HL-60 (cell line): ENCODE data around the gene CHRD.

ENCODE experiments used
- DNase-seq, 2 experiments: peaks; one replicate each; pipeline ENCODE4 v3.0.0-alpha.2; 2010 to 2020; ENCODE audit warnings: low read depth in 1 of 2, low spot score in 1 of 2
- H3K27ac ChIP-seq: fragments of 250-450 bp; sonication (Bioruptor Pico); replicated peaks from 2 replicates; pipeline ENCODE4 v1.5.1; 2020; ENCODE audit warnings: mild to moderate bottlenecking, moderate library complexity
- H3K27me3 ChIP-seq: fragments of 250-450 bp; sonication (Bioruptor Pico); 2 replicates; pipeline ENCODE4 v1.5.1; 2021; ENCODE audit warnings: mild to moderate bottlenecking, moderate library complexity; ENCODE audit not compliant: insufficient read depth, poor library complexity, severe bottlenecking
- H3K4me3 ChIP-seq: replicated peaks from 2 replicates; pipeline ENCODE4 v1.5.1; 2011; ENCODE audit warnings: mild to moderate bottlenecking, control low read depth, low read length; ENCODE audit not compliant: insufficient read depth
- CTCF ChIP-seq: IDR thresholded peaks from one replicate; pipeline ENCODE4 v1.5.1; 2011; ENCODE audit warnings: low read length, control low read depth, inconsistent platforms; ENCODE audit not compliant: insufficient read depth
- GABPA ChIP-seq: IDR thresholded peaks from 2 replicates; pipeline ENCODE4 v1.6.1; 2012; ENCODE audit warnings: low read depth
- POLR2AphosphoS5 ChIP-seq: IDR thresholded peaks from 2 replicates; pipeline ENCODE4 v1.6.1; 2012; ENCODE audit warnings: low read depth
- SPI1 ChIP-seq: IDR thresholded peaks from 2 replicates; pipeline ENCODE4 v1.6.1; 2012; ENCODE audit warnings: low read depth, mild to moderate bottlenecking, borderline replicate concordance
- TF ChIP-seq, protein P1 (sequence below): IDR thresholded peaks from 2 replicates; pipeline ENCODE4 v1.6.1; 2012; ENCODE audit warnings: low read depth; ENCODE audit not compliant: insufficient replicate concordance

The CHRD gene

DNA sequence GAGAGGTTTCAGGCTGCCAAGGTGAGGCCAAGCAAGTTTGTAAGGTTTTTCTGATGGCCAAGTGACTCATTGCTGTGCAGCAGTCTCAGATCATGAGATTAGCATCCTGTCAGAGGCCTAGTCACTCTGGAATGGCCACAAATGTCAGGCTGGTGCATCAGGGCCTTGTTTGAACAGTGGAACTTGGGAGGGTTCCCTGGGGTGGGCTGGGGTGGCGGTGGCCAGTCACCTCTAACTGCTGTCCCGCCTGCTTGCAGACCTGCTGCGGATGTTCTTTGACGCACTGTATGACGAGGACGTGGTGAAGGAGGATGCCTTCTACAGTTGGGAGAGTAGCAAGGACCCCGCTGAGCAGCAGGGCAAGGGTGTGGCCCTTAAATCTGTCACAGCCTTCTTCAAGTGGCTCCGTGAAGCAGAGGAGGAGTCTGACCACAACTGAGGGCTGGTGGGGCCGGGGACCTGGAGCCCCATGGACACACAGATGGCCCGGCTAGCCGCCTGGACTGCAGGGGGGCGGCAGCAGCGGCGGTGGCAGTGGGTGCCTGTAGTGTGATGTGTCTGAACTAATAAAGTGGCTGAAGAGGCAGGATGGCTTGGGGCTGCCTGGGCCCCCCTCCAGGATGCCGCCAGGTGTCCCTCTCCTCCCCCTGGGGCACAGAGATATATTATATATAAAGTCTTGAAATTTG, 45.2 kb upstream of the CHRD start:
- no peak overlapping the region for H3K27ac ChIP-seq
- DNase-seq: no peak
- H3K27me3 ChIP-seq: no peaks in the 10 kb centered on the region
- H3K4me3 ChIP-seq: no peak overlapping the region
- no peak for TF ChIP-seq SPI1
- no peak for TF ChIP-seq GABPA
- TF ChIP-seq, protein P1, sequence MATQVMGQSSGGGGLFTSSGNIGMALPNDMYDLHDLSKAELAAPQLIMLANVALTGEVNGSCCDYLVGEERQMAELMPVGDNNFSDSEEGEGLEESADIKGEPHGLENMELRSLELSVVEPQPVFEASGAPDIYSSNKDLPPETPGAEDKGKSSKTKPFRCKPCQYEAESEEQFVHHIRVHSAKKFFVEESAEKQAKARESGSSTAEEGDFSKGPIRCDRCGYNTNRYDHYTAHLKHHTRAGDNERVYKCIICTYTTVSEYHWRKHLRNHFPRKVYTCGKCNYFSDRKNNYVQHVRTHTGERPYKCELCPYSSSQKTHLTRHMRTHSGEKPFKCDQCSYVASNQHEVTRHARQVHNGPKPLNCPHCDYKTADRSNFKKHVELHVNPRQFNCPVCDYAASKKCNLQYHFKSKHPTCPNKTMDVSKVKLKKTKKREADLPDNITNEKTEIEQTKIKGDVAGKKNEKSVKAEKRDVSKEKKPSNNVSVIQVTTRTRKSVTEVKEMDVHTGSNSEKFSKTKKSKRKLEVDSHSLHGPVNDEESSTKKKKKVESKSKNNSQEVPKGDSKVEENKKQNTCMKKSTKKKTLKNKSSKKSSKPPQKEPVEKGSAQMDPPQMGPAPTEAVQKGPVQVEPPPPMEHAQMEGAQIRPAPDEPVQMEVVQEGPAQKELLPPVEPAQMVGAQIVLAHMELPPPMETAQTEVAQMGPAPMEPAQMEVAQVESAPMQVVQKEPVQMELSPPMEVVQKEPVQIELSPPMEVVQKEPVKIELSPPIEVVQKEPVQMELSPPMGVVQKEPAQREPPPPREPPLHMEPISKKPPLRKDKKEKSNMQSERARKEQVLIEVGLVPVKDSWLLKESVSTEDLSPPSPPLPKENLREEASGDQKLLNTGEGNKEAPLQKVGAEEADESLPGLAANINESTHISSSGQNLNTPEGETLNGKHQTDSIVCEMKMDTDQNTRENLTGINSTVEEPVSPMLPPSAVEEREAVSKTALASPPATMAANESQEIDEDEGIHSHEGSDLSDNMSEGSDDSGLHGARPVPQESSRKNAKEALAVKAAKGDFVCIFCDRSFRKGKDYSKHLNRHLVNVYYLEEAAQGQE: no peak
- TF ChIP-seq CTCF: no peak
- TF ChIP-seq POLR2AphosphoS5: no peak; the same call in 1 of the 2 replicates

DNA sequence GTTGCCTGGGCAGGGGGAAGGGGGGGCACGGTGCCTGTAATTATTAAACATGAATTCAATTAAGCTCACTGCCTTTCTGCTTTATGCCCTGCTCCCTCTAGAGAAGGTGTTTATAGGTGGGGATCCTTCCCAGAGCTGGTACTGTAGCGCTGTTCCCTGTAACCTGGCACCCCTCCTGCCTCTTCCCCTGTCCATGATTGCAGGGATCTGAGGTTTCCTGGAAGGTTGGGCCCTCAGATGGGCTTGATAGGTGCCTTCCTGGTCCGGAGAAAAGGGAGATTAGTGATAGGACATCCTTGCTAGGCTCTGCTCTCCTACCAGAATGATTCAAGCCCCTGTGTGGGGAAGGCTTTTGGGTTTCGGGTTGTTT, 44.6 kb upstream of the CHRD start:
- H3K27ac ChIP-seq: peak overlapping the region; percentile 0; the same call in 1 of the 2 replicates
- no peak for TF ChIP-seq SPI1
- TF ChIP-seq CTCF: no peak
- no peak; the same call in 1 of the 2 replicates for TF ChIP-seq POLR2AphosphoS5
- TF ChIP-seq, protein P1: no peak
- no peak for TF ChIP-seq GABPA
- no peak for DNase-seq
- H3K27me3 ChIP-seq: no peaks in the 10 kb centered on the region
- peak overlapping the region; percentile 47; the same call in 1 of the 2 replicates for H3K4me3 ChIP-seq

GRCh38 chr3:184335661-184336546, 44.0 kb upstream of the CHRD start:
- Histone ChIP-seq H3K4me3 (peak overlapping the region; percentile 47), H3K27ac (peak overlapping the region; percentile 0), H3K27me3 (no peaks in the 10 kb centered on the region)
- peak in 1 of 2 experiments; percentile 70 for DNase-seq
- TF ChIP-seq, protein P1: no peak
- TF ChIP-seq CTCF (no peak), GABPA (no peak)
